ENCODE results near the gene CCDC34.
A peak's percentile ranks its signal among the peaks of the same experiment; 100 is the strongest.
"Not testable (repeated sequence)": the region's sequence is repeated elsewhere in the genome, so short reads cannot be mapped to it uniquely, and the experiment has no call there.

Gene CCDC34

DNA sequence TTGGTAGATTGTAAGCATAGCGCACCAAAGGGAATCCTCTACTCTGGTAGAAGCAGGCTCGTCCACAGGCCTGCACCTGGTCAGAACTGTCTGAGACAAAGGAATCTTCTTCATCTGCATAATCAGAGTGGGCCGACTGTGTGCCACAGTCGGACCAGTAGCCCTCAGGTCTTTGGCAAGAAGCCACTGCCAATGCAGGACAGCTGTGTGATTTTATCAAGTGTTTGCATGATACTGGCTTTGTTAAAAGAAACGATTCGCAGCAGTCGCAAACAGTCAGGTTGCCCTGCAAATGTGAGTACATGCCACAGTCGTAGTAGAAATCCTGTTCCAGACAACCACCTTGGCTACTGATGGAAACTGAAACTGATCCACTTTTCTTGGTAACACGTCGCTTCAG, 4.9 kb upstream of the CCDC34 start:
- FAIRE-seq (no peak), DNase-seq (ENCODE audit: insufficient read length, low spot score) (no peak)

- FAIRE-seq (no peak), DNase-seq (ENCODE audit: insufficient read length, low spot score) (no peak)
These were observed 632 bp upstream of the CCDC34 start for GRCh38 chr11:27363576-27364117.

GRCh38 chr11:27361649-27362431, 1.2 kb downstream of the CCDC34 start:
- DNase-seq (ENCODE audit: insufficient read length, low spot score) (no peak), FAIRE-seq (peak; percentile 63)

GRCh38 chr11:27358296-27358695, 4.7 kb downstream of the CCDC34 start:
- DNase-seq (ENCODE audit: insufficient read length, low spot score) = no peak
- no peak for FAIRE-seq

DNA sequence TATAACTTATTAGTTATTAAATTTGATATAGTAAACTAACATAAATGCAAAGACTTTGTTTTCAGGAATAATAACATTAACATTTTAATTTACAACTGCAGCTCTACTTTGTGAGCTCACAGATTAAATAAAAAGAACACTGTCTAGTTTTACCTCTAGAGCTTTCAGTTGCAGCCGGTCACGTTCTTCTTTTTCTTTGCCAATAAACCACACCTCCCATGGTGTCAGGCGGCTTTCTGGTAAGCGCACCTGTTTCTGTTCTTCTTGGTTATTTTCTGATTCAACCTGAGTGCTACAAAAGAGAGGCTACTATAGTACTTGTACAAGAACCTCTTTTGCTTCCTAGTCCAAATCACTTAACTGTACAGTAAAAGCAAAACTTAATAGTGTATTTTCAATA, 5.8 kb downstream of the CCDC34 start:
- FAIRE-seq (no peak), DNase-seq (ENCODE audit: insufficient read length, low spot score) (no peak)

DNA sequence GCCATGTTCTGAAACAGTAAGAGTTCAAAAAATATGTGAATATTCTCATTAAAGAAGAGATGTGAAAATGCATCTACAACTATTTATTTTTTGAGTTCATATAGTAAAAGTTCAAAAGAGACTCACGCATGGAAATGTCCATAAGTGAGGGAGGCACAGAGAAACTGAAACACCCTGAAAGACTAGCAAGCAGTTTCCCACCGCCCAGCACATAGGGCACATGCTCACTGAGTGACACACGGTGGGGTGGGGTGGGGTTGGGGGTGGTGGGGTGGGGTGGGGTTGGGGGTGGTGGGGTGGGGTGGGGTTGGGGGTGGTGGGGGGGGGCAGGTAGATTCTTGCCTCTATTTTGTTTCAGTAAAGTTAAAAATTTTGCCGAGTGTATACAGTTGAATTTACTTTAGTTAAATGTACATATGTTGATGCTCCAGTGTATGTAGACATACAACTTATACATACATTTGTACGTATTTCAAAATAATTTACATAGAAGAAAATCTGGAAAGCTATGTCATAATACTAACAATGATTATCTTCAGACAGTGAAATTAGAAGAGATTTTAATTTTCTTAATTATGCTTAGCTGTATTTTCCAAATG, 6.3 kb downstream of the CCDC34 start:
- FAIRE-seq (no peak), DNase-seq (ENCODE audit: insufficient read length, low spot score) (no peak)

GRCh38 chr11:27355575-27356104, 7.4 kb downstream of the CCDC34 start:
- DNase-seq (ENCODE audit: insufficient read length, low spot score) = no peak
- FAIRE-seq = no peak

- FAIRE-seq (no peak), DNase-seq (ENCODE audit: insufficient read length, low spot score) (no peak)
These were observed 8.6 kb downstream of the CCDC34 start for GRCh38 chr11:27354359-27354965.

DNA sequence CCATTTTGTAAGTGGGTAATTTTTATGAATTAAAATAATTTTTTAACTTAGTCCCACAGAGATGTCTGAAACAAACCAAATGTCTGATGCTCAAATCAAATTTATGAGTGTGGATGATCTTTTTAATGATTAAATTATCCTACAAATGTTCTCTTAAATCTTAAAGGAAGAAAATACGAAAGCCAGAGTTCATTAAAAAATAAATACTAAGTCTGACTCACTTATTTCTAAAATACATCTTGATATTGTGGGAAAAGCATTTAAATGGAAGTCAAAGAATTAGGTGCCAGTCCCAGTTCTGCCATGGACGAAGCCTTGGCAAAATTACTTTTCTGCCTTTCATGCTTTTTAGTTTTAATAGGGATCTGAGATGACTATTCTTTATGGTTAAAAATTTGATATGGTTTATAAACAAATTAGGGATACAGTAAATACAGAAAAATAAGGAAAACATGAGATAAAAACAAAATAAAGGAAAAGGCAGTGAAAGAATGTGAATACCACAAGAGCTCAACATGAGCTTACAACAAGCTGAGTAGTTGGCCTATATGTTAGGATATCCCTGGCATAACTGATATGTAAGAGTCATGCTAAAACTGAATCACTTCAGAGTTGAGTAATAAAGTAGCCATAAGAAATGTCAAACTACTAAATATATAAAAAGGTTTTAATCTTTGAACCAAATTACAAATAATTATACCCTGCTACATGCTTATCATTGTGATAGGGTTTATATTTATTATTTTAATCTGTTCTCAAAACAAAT, 9.2 kb downstream of the CCDC34 start:
- no peak for DNase-seq (ENCODE audit: insufficient read length, low spot score)
- no peak for FAIRE-seq

- no peak for FAIRE-seq
- no peak for DNase-seq (ENCODE audit: insufficient read length, low spot score)
These were observed 10.2 kb downstream of the CCDC34 start for GRCh38 chr11:27352781-27353180.

GRCh38 chr11:27350511-27350910, 12.5 kb downstream of the CCDC34 start:
- FAIRE-seq = no peak
- no peak for DNase-seq (ENCODE audit: insufficient read length, low spot score)

DNA sequence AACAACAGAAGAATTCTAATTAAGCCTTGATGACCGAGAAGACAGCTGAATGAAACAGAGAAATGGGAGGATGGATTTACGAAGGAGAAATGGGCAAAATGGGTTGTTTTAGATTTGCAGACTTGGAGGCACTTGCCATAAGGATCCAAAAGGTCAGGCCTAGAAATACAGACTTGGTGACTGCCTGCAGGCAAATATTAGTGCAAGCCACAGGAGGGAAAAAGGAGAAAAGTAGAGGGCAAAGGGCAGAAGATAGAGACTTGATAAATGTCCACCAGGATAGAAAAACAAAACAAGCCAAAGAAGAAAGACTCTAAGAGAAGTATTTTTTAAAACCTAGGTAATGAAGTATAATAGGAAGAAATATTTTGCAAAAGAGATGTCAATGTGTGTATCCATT, 13.1 kb downstream of the CCDC34 start:
- DNase-seq (ENCODE audit: insufficient read length, low spot score) (no peak), FAIRE-seq (no peak)

DNA sequence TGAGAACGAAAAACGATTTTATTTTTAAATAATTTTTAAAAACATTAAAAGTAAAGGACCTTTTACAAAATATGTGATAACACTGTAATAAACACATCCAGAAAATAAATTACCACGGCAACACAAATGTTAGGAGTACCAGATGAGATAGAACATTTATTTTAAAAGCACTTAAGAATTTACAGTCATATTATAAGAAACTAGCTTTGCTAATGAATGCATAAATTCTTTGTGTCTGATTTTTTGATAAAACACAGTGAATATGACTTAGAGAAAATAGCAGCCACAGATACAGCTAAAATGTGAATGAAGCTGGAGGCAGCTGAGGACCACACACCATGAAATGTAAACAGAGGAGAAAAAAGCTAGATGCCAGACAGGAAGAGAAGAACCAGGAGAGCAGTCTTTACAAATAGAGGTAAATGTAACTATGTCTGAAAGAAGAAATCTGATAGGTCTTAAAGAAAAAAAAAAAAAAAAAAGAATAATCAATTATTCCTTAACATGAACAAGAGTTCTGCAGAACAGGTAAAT, 14.6 kb downstream of the CCDC34 start:
- no peak for DNase-seq (ENCODE audit: insufficient read length, low spot score)
- no peak for FAIRE-seq

DNA sequence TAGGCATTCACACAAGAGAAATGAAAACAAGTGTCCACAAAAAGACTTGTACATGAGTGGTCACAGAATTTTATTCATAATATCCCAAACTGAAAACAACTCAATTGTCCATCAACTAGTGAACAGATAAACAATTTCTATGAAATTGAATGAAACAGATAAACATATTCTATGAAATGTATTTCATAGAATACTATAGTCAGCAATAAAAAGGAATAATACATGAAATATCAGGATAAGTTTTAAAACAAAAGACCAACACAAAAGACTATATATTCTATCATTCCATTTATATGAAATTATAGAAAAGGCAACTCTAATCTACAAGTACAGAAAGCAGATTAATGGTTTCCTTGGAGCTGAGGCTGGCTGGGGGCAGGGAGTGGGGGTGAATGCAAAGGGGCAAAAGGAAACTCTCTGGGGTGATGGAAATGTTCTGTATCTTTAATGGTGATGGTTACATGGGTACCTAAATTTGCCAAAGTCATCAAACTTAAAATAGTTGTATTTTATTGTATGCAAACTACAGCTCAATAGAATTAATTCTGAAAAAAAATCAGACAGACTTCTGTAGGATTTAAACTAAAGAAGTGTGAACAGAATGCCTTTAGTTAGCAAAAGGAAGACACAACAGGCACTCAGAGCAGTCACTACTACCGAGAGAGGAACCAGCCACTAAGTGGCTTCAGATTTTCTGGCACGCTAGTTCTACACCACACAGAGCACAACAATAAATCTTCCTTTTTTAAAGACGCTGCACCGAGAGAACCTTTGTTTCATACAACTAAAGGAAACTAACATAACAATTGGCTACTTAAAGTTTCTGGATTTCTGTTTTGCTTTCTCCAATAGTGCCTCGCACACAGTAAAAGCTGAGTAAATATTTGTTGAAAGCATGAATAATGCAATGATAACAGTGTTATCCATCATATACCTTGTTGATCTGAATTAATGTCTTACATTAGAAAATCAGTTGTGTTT, 15.4 kb downstream of the CCDC34 start:
- DNase-seq (ENCODE audit: insufficient read length, low spot score) (no peak), FAIRE-seq (no peak)

- DNase-seq (ENCODE audit: insufficient read length, low spot score) (no peak), FAIRE-seq (no peak)
These were observed 23.1 kb downstream of the CCDC34 start for GRCh38 chr11:27339941-27340340.

DNA sequence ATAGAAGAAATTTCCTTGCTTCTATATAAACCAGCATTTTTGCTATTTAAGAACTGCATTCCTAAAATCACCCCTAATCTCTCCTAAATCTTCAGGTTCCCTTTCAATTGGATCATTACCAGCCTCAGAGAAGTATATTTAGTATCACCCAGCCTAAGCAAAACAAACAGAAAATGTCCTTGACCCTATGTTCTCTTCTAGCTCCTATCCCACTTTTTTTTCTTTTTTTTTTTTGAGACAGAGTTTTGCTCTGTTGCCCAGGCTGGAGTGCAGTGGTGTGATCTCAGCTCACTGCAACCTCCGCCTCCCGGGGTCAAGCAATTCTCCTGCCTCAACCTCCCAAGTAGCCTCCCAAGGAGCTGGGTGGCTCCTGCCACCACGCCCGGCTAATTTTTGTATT, 28.3 kb downstream of the CCDC34 start:
- not testable (repeated sequence) for FAIRE-seq; DNase-seq (ENCODE audit: insufficient read length, low spot score)

DNA sequence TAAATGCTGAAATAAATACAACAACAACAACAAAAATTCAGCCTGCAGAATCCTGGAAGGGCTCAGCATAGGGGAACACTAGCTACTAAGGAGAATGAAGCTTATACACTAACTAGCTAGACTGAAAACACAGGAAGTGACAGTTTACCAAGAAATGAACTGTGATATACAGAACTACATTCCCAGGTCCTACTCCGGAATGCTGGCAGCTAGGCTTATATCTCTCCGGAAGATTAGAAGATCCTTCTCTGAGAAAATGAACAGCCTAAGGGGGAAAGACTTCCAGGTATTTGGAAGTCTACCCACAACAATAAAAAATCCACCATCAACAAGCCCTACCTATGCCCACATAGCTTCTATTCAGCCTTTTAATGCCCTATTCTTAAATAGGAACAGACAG, 31.0 kb downstream of the CCDC34 start:
- FAIRE-seq (no peak), DNase-seq (ENCODE audit: insufficient read length, low spot score) (peak; percentile 15)

DNA sequence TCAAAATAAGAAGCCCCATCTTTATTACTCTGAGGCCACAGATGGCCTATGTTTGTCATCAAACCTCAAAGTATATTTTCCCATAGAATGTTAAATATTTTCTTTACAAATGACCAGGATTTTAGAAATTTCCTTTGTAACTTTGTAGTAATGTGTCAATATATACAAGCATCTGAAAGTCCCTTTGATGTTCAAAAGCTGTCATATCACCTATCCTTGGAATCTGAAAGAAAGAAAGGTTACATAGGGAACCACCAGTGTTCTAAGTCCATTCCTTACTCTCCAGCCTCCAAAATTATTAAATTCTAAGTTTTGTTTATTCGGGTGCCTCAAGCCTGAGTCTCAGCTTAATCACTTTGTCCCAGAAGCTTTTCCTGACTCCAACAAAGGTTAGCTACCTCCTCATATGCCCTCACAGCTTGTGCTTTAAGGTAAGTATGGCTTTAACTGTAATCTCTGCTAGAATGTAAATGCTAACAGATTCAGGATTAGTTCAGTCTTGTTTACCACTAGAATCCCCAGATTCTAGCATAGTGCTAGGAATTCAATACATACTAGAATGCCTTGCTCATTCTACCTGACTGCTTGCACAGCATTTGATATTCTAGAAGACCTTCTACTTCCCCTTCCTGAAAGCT, 32.3 kb downstream of the CCDC34 start:
- FAIRE-seq = no peak
- DNase-seq (ENCODE audit: insufficient read length, low spot score) = no peak

Data from HTR-8/SVneo (cell line).